Pulmonary artery endothelial cell (primary cell): Measurements from ENCODE around the gene HOXA13. TPM values are rescaled to one million over a fixed set of nuclear protein-coding genes. Genes with fewer than 3 reads are reported as not detected.

Experiments
- DNase-seq: peaks from one replicate; pipeline ENCODE4 v3.0.0-alpha.2; 2011; ENCODE audit warnings: low read depth, low spot score
- total RNA-seq: library from RNA; depleted of rRNA; stranded (reverse); fragments of >200 nt; gene quantifications from 2 replicates; pipeline ENCODE4 v1.2.3, GENCODE V29; 2014

Gene HOXA13
- total RNA-seq, 1 donor from 2014 or later: not detected

DNA sequence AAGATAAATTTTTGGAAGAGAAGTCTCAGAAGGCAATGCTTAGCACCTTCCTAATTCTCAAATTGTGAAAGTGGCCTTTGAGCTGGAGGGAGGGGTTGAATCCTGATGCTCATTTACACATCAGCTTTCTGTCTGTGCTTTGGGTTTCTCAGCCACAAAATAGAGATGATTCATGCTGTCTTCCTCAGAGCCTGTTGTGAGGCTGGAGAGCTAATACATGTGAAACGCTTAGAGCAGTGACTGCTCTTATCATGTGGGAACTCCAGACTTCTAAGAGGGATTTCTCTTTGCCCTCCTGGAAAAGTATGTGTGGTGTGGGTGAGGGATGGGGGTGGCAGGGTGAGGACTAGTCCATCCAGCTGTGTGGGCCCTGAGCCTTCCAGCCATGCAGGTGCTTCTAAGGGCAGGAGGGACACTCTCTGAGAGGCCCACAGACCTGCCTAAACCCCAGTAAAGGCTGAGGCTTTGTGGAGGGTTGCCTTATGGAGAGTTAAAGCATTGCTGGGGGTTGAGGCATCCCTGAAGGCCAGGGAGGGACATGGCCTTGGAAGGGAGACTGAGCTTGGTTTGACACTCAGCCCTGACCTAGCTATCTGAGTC, 37.9 kb upstream of the HOXA13 start:
- DNase-seq: no peak

DNA sequence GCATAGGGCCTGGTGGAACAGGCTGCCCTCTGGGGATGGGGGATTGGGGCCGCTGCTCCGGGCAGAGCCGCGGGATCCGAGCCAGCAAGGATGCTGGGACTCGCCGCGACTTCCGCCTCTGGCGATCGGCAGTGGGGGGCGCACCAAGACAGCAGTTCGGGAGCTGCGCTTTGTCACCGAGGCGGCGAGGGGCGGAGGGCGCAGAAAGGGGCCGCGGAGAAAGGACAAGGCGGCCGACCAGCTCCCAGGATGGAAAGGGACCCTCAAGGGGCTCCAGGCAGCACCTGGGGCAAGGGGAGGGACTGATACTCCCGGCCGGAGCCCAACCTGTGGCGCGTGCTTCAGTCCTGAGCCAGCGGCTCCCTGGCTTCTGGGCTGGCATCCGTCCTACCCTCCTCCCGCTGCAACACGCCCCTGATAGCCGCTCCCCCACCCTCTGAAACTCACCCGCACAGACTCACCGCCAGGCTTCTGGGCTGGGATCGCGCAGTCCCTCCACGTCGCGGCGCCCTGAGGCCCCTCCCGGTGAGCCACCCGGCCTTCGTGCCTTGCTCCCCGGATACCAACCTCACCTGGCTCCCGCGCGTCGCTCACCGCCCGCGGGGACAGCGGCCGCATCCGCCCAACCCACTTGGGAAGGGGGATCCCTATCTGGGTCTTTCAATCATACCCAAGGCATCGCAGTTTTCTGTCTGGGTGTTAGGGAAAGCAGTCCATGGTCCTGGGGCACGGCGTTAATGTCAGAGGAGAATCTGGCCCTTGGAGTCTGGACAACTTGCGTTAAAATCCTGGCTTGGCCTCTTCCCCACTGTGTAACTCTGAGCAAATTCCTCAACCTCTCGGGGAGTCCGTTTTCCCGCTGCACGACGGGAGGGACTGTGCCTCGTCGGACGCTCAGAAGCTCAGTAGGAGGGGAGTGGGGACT, 35.8 kb upstream of the HOXA13 start:
- no peak for DNase-seq

- no peak for DNase-seq
Observed at GRCh38 chr7:27229448-27229847, 29.6 kb upstream of the HOXA13 start.

GRCh38 chr7:27224983-27225934, 25.4 kb upstream of the HOXA13 start:
- no peak for DNase-seq

DNA sequence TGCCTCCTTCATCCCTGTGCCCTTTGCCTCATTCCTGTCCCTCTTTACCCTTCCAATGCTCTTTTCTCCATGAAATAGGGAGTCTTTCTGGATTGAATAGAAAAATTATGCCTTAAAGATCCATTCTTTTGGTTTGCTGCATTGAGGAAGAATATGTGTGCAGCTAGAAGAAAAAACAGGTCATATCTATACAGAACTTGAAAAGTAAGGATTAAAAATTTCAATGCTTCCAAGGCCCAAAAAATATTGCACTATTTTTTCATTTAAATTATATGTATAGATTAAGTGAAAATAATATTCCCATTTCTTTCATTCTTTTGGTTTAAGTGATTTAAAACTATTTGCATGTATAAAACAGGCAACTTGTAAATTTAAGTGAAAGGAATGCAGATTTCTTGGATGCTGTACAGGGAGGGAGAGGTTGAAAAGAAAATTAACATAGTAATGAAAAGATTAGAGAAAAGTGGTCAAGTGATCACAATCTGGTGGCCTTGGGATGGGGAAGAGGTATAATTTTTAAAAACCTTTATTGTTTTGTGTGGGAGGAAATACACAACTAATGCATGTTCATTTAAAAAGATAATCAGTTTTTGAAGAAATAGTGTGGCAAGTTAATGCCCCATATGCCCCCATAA, 24.2 kb upstream of the HOXA13 start:
- no peak for DNase-seq

GRCh38 chr7:27221201-27221797, 21.4 kb upstream of the HOXA13 start:
- DNase-seq: no peak

DNA sequence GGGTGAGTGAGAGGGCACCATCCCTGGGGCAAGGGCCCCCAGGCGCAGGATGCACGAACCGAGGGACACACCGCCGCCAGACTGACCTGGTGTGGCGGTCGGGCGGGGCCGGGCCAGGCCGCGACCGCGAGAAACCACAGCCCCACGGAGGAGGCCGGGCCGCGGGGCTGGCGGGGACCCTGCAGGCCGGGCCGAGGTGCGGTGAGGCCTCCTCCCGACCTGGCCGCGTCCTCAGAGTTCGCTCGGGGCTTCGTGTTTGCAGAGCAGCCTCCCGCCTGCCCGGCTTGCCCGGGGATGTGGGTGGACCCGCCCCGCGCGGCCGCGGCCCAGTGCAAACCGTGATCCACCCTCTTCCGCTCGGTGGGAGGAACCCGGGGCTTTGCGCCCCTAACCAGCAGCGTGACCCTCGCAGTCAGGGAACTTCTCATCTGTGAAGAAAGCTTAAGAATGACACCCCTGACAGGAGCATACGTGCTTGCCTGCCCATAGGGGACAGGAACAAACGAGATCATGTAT, 20.6 kb upstream of the HOXA13 start:
- no peak for DNase-seq

DNA sequence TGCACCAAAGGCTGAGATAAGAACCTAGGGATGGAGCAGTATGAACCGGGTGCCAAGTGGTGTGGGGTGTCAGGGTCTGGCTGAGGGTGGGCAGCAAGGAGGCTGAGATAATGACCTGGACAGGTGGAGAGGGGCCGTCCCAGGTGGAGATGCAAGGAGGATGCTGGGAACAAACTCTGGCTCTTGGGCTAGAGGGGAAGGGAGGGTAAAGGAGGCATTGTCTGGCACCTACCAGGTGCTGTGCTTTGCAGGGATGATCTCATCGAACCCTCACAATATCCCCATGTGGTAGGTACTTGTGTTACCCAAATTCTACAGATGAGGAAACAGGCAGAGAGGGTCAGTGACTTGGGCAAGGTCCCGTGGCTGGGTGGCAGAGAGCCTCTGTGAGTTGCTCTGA, 19.9 kb upstream of the HOXA13 start:
- DNase-seq: no peak

DNA sequence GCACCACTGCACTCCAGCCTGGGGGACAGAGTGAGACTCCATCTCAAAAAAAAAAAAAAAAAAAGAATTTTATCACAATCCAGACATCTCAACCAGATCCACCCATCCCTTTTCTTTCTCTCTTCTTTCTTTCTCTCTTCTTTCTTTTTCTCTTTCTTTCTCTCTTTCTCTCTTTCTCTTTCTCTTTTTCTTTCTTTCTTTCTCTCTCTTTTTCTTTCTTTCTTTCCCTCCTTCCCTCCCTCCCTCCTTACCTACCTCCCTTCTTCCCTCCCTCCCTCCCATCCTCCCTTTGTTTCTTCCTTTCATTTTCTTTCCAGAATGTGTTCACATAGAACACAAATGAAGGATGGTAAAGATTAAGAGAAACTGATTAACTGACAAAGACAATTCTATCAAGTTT, 18.1 kb upstream of the HOXA13 start:
- no peak for DNase-seq

DNA sequence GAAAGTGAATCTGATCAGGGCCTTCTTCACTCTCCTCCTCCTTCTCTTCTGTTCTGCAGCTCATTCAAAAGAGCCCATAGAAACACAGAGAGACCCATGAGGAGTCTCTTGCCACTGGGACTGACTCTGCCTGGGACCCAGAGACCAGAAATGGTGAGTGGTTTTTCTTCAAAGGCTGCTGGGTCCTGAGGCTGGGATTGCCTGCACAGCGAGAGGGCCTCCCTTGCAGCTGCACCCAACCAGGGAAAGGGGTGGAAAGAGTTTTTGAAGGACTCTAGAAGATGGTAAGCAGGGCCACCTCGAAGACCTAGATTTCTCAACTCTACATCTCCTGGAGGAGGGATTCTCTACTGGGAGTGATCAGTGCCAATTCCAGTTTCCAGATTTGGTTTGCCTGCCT, 15.5 kb upstream of the HOXA13 start:
- no peak for DNase-seq

- DNase-seq: no peak
Observed at GRCh38 chr7:27214239-27214950, 14.5 kb upstream of the HOXA13 start.

GRCh38 chr7:27213433-27214238, 13.7 kb upstream of the HOXA13 start:
- DNase-seq: no peak

DNA sequence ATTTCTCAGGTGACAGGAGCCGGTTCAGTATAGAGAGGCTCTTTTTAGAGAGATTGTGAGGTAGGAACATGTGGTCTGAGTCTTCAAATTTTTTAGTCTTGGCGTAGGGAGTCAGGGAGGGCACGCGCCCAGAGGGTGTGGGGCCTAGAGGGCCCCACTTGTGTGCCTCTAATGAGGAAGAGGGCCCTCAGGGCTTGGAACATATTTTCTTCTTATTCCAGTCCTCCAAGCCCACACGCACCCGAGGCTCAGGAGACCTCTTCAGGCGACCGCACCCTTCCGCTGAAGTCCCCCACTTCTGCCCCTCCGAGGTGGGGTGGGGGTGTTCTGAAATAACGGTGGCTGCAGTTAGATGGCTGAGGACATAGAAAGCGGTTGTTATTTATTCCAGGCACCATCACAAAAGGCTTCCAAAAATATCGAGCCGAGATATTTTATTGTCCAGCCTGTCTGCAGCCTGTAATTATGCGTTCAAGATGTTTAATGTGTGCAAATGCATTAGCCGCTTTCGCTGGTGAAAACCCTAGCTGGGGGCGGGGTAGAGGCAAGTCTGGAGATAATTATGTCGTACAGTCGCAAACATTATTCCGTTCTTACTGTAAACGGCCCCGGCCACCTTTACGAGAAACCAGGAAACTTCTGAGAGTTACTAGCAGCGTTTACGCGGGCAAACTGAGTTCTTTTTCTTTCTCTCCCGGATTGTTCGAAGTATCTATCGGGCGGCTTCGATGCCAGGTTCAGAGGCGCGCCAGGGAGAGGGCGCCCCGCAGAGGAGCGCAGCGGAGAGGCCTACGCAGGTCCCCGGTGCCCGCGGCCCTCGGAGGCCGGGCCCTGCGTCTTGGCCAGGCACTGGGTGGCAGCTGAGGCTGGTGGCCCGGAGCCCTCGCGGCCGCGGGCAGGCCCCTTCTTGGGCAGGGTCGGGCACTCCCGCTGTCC, 12.9 kb upstream of the HOXA13 start:
- no peak for DNase-seq

GRCh38 chr7:27211764-27212204, 11.9 kb upstream of the HOXA13 start:
- DNase-seq: no peak

GRCh38 chr7:27211084-27211446, 11.2 kb upstream of the HOXA13 start:
- DNase-seq: no peak

DNA sequence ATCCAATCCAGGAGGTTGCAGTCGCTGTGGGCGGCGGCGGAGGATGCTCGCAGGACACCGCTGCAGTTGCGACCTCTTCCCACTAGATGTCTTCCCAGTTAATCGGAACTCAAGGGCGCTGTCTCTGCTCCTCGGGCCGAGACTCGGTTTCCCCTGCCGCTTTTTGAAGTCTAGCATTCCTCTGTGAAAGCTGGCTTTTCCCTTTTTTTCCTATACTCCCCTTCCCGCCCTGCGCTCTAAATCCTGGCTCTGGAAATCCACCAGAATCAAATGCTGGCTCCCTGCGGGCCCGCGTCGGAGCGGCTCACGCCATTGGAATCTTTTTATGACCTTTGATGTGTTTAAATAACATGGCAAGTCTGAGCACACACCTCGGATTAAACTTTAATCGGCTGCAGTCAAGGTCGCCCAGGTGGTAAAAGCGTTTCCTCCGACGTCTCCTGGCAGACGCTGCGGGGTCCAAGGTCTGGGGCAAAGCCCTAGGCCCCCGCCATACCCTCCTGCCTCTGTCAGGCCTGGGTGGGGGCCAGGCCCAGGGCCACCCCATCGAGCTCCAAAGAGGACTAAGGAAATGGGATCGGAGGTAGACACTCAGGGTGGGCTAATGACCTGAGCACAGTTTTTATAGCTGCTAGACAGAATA, 10.7 kb upstream of the HOXA13 start:
- DNase-seq: no peak

GRCh38 chr7:27209933-27210440, 10.1 kb upstream of the HOXA13 start:
- no peak for DNase-seq
